IMR-90 (cell line): ENCODE results near the gene SAMD8. TPM values are rescaled to one million over a fixed set of nuclear protein-coding genes. Genes with fewer than 3 reads are reported as not detected.

ENCODE experiments used
- ATAC-seq: fragments of 200-7000 bp; cut with Tn5 transposase; 2 replicates; pipeline ENCODE4 v1.9.1; 2020; ENCODE audit warnings: low read depth, mild to moderate bottlenecking, moderate library complexity
- BruUV-seq: library from RNA; stranded (reverse); fragments of 400-500 nt; replicated peaks from 2 replicates; lab custom pipeline; 2021; lab: Mats Ljungman, UMichigan
- CTCF ChIA-PET: fragments of 300-600 bp; formaldehyde crosslinking; extraction: SDS; loops from one replicate; lab custom pipeline; 2021; ENCODE audit warnings: antibody characterized with exemption; lab: Yijun Ruan, JAX
- POLR2A ChIA-PET: fragments of 300-600 bp; sonication (Branson Sonifier 250); formaldehyde crosslinking; loops from one replicate; lab custom pipeline; 2022; ENCODE audit warnings: antibody characterized with exemption; ENCODE audit not compliant: unreplicated experiment; lab: Charles Lee
- DNase-seq: peaks from one replicate; pipeline ENCODE4 v3.0.0; 2013
- H2AFZ ChIP-seq: replicated peaks from 2 replicates; pipeline ENCODE3; 2013; ENCODE audit warnings: low read length, mild to moderate bottlenecking; ENCODE audit not compliant: poor library complexity
- H2AK5ac ChIP-seq: 2 replicates; pipeline ENCODE4 v1.6.1; 2013; ENCODE audit warnings: low read depth, low read length, inconsistent platforms
- H2AK9ac ChIP-seq: replicated peaks from 2 replicates; pipeline ENCODE3; 2013; ENCODE audit warnings: mild to moderate bottlenecking, low read depth, low read length, moderate library complexity; ENCODE audit not compliant: poor library complexity
- H2BK120ac ChIP-seq: 2 replicates; pipeline ENCODE4 v1.6.1; 2013; ENCODE audit warnings: low read depth, low read length, inconsistent platforms
- H2BK15ac ChIP-seq: 3 replicates; pipeline ENCODE4 v1.6.1; 2013; ENCODE audit warnings: low read depth, low read length, inconsistent platforms
- H2BK20ac ChIP-seq: 2 replicates; pipeline ENCODE4 v1.6.1; 2013; ENCODE audit warnings: low read depth, mild to moderate bottlenecking, inconsistent platforms, low read length, moderate library complexity
- H2BK5ac ChIP-seq: 2 replicates; pipeline ENCODE4 v1.6.1; 2013; ENCODE audit warnings: mild to moderate bottlenecking, low read depth, low read length, inconsistent platforms; ENCODE audit not compliant: poor library complexity, severe bottlenecking
- H3K14ac ChIP-seq: replicated peaks from 2 replicates; pipeline ENCODE4 v1.6.1; 2013; ENCODE audit warnings: low read depth, low read length, inconsistent platforms
- H3K18ac ChIP-seq: 2 replicates; pipeline ENCODE4 v1.6.1; 2013; ENCODE audit warnings: low read depth, low read length, control low read depth
- H3K23ac ChIP-seq: 2 replicates; pipeline ENCODE4 v1.6.1; 2013; ENCODE audit warnings: low read depth, low read length, inconsistent platforms
- H3K27ac ChIP-seq: 2 replicates; pipeline ENCODE4 v1.5.1; 2013; ENCODE audit warnings: mild to moderate bottlenecking, control low read depth, low read length; ENCODE audit not compliant: insufficient read depth
- H3K27me3 ChIP-seq: 2 replicates; pipeline ENCODE4 v1.6.1; 2013; ENCODE audit warnings: low read length; ENCODE audit not compliant: control insufficient read depth, insufficient read depth
- H3K36me3 ChIP-seq: 2 replicates; pipeline ENCODE4 v1.6.1; 2013; ENCODE audit warnings: low read length, mixed read lengths; ENCODE audit not compliant: control insufficient read depth, insufficient read depth
- H3K4ac ChIP-seq: 2 replicates; pipeline ENCODE4 v1.6.1; 2013; ENCODE audit warnings: low read depth, low read length, inconsistent platforms
- H3K4me1 ChIP-seq: 2 replicates; pipeline ENCODE4 v1.6.1; 2013; ENCODE audit warnings: low read length, mixed read lengths; ENCODE audit not compliant: control insufficient read depth, insufficient read depth
- H3K4me2 ChIP-seq: 2 replicates; pipeline ENCODE4 v1.6.1; 2013; ENCODE audit warnings: low read depth, mild to moderate bottlenecking, control low read depth, low read length, moderate library complexity
- H3K4me3 ChIP-seq: 2 replicates; pipeline ENCODE4 v1.5.1; 2013; ENCODE audit warnings: low read depth, mild to moderate bottlenecking, control low read depth, low read length, moderate library complexity; ENCODE audit not compliant: insufficient read depth
- H3K56ac ChIP-seq: 2 replicates; pipeline ENCODE4 v1.6.1; 2013; ENCODE audit warnings: low read length, inconsistent platforms; ENCODE audit not compliant: insufficient read depth; ENCODE audit errors: extremely low read depth
- H3K79me1 ChIP-seq, 2 experiments: 2 replicates each; pipeline ENCODE4 v1.6.1; 2013; ENCODE audit warnings: low read length in 2 of 2, inconsistent platforms in 1 of 2, low read depth in 1 of 2
- H3K9ac ChIP-seq: 2 replicates; pipeline ENCODE4 v1.6.1; 2013; ENCODE audit warnings: low read depth, low read length, control low read depth
- H3K9me1 ChIP-seq: 2 replicates; pipeline ENCODE4 v1.6.1; 2013; ENCODE audit warnings: low read length, inconsistent platforms; ENCODE audit not compliant: insufficient read depth
- H3K9me3 ChIP-seq: 2 replicates; pipeline ENCODE4 v1.6.1; 2013; ENCODE audit warnings: low read length; ENCODE audit not compliant: control insufficient read depth, insufficient read depth
- H4K20me1 ChIP-seq: 2 replicates; pipeline ENCODE4 v1.6.1; 2013; ENCODE audit warnings: low read length, inconsistent platforms; ENCODE audit not compliant: insufficient read depth
- H4K5ac ChIP-seq: 2 replicates; pipeline ENCODE4 v1.6.1; 2013; ENCODE audit warnings: mild to moderate bottlenecking, low read depth, low read length, control low read depth
- H4K8ac ChIP-seq, 2 experiments: 2 replicates each; pipeline ENCODE4 v1.6.1; 2013; ENCODE audit warnings: low read depth in 2 of 2, low read length in 2 of 2, control low read depth in 1 of 2, inconsistent platforms in 1 of 2
- H4K91ac ChIP-seq: 2 replicates; pipeline ENCODE4 v1.6.1; 2013; ENCODE audit warnings: low read depth, low read length, inconsistent platforms; ENCODE audit not compliant: insufficient read depth
- BHLHE40 ChIP-seq: fragments of 150-350 bp; IDR thresholded peaks from 2 replicates; pipeline ENCODE4 v1.6.1; 2016; ENCODE audit warnings: mild to moderate bottlenecking, low read depth, low read length
- CEBPB ChIP-seq: IDR thresholded peaks from 2 replicates; pipeline ENCODE4 v1.6.1; 2012; ENCODE audit warnings: low read depth, low read length, improper control_type of control experiment
- CHD1 ChIP-seq: IDR thresholded peaks from 2 replicates; pipeline ENCODE4 v1.6.1; 2012; ENCODE audit warnings: low read depth, low read length, improper control_type of control experiment
- CTCF ChIP-seq: conservative IDR thresholded peaks from 2 replicates; pipeline ENCODE4 v1.5.1; 2012; ENCODE audit warnings: mild to moderate bottlenecking, low read depth, low read length, improper control_type of control experiment
- ELK1 ChIP-seq: fragments of 150-350 bp; IDR thresholded peaks from 2 replicates; pipeline ENCODE4 v1.6.1; 2016; ENCODE audit warnings: low read depth, mild to moderate bottlenecking, low read length, moderate library complexity, borderline replicate concordance
- FOS ChIP-seq: fragments of 150-350 bp; IDR thresholded peaks from 2 replicates; pipeline ENCODE4 v1.6.1; 2016; ENCODE audit warnings: low read depth, low read length
- MAFK ChIP-seq: IDR thresholded peaks from 2 replicates; pipeline ENCODE4 v1.6.1; 2012; ENCODE audit warnings: low read depth, low read length, improper control_type of control experiment
- MAZ ChIP-seq: IDR thresholded peaks from 2 replicates; pipeline ENCODE4 v1.6.1; 2012; ENCODE audit warnings: low read depth, mild to moderate bottlenecking, low read length, improper control_type of control experiment, moderate library complexity, borderline replicate concordance
- MXI1 ChIP-seq: IDR thresholded peaks from 2 replicates; pipeline ENCODE4 v1.6.1; 2012; ENCODE audit warnings: low read depth, mild to moderate bottlenecking, low read length, moderate library complexity, borderline replicate concordance
- NFE2L2 ChIP-seq: fragments of 150-350 bp; IDR thresholded peaks from 2 replicates; pipeline ENCODE4 v1.6.1; 2016; ENCODE audit warnings: low read depth, mild to moderate bottlenecking, low read length
- POLR2A ChIP-seq: IDR thresholded peaks from 2 replicates; pipeline ENCODE4 v1.6.1; 2012; ENCODE audit warnings: mild to moderate bottlenecking, low read depth, low read length
- RAD21 ChIP-seq: IDR thresholded peaks from 2 replicates; pipeline ENCODE4 v1.6.1; 2012; ENCODE audit warnings: low read length, improper control_type of control experiment
- RCOR1 ChIP-seq: IDR thresholded peaks from 2 replicates; pipeline ENCODE4 v1.6.1; 2012; ENCODE audit warnings: mild to moderate bottlenecking, low read length, improper control_type of control experiment; ENCODE audit not compliant: insufficient replicate concordance
- RFX5 ChIP-seq: IDR thresholded peaks from 2 replicates; pipeline ENCODE4 v1.8.0; 2012; ENCODE audit warnings: low read depth, mild to moderate bottlenecking, low read length, moderate library complexity
- SMC3 ChIP-seq: fragments of 150-350 bp; IDR thresholded peaks from 2 replicates; pipeline ENCODE4 v1.6.1; 2016; ENCODE audit warnings: low read depth, mild to moderate bottlenecking, antibody characterized with exemption, low read length, moderate library complexity
- USF2 ChIP-seq: fragments of 150-350 bp; IDR thresholded peaks from 2 replicates; pipeline ENCODE4 v1.6.1; 2017; ENCODE audit warnings: mild to moderate bottlenecking, antibody characterized with exemption, low read length, low read depth
- WGBS, 2 experiments: methylation state at CpG; one replicate each; pipeline versions ENCODE4 v1.1.5 to v1.1.7; 2013; ENCODE audit warnings: missing lambda C conversion rate in 2 of 2; ENCODE audit not compliant: insufficient read length in 1 of 2; ENCODE audit errors: extremely low coverage in 2 of 2; 5-methylcytosine and 5-hydroxymethylcytosine counted together
- dilution Hi-C: fragments of 300-500 bp; cut with HindIII; formaldehyde crosslinking; loops from one replicate; pipeline ENCODE4 v1.14.3; 2018; ENCODE audit warnings: low sequenced_read_pairs; ENCODE audit not compliant: unreplicated experiment
- in situ Hi-C: fragments of 300-500 bp; cut with MboI; formaldehyde crosslinking; loops from 3 replicates; pipeline ENCODE4 v1.14.3; 2019; ENCODE audit warnings: low sequenced_read_pairs, inconsistent platforms, mixed read lengths
- intact Hi-C: fragments of 100-400 bp; cut with micrococcal nuclease; formaldehyde crosslinking; loops from 2 replicates; pipeline ENCODE4 v1.10.0; 2022
- polyA plus RNA-seq, 3 experiments: library from polyadenylated mRNA; depleted of rRNA; stranded (reverse); fragments of >200 nt; gene quantifications; 2 replicates each; pipeline ENCODE4 v1.2.3, GENCODE V29; 2012; ENCODE audit warnings: low replicate concordance in 1 of 3
- total RNA-seq: library from RNA; depleted of rRNA; stranded (reverse); fragments of >200 nt; gene quantifications from 2 replicates; pipeline ENCODE4 v1.2.3, GENCODE V29; 2012

The SAMD8 gene
- total and polyA plus RNA-seq, 2 of the 4 experiments (the other 2 are of a cell fraction), result 10.1 to 28.7 TPM

- no peak overlapping the region for H2BK5ac ChIP-seq
- no peaks in the 10 kb centered on the region for H3K27me3 ChIP-seq
- no peaks in the 10 kb centered on the region for H4K20me1 ChIP-seq
- DNase-seq (no peak), ATAC-seq (no peak)
- no peak overlapping the region for H2AK9ac ChIP-seq
- H2AFZ ChIP-seq, result no peak overlapping the region
- dilution Hi-C loops, result no loop called here
- H3K4ac ChIP-seq, result no peak overlapping the region
- no peak overlapping the region for H4K91ac ChIP-seq
- in situ Hi-C loops, result no loop called here
- no peak overlapping the region for H2BK20ac ChIP-seq
- intact Hi-C loops, result no loop called here
- H3K9me1 ChIP-seq, result peaks cover 5% of the 10 kb centered on the region; the same call in 1 of the 2 replicates
- peaks cover 21% of the 10 kb centered on the region for H3K36me3 ChIP-seq
- TF ChIP-seq CTCF (no peak), SMC3 (no peak), RAD21 (no peak), CHD1 (no peak), MAZ (no peak), ELK1 (no peak), CEBPB (no peak), RCOR1 (no peak), FOS (no peak), NFE2L2 (no peak), RFX5 (no peak), MXI1 (no peak), BHLHE40 (no peak), USF2 (no peak), POLR2A (no peak), MAFK (no peak)
- no peak overlapping the region for H3K9ac ChIP-seq
- CTCF ChIA-PET, result interaction anchor here (0.5 kb wide), 1 partner anchor 31 kb away, joined by 3 read pairs; no protein-coding TSS in a partner anchor
- no peak overlapping the region for H3K56ac ChIP-seq
- no peak overlapping the region for H3K18ac ChIP-seq
- WGBS, 2 experiments, result no CpG with 5 or more reads among the region's 6 CpGs
- H2AK5ac ChIP-seq, result no peak overlapping the region
- H3K79me1 ChIP-seq, result peaks cover 6 to 35% of the 10 kb centered on the region in 2 experiments
- no peak overlapping the region for H3K23ac ChIP-seq
- no peak overlapping the region for H4K8ac ChIP-seq
- no peak overlapping the region for H2BK120ac ChIP-seq
- POLR2A ChIA-PET, result no interaction called here
- H3K4me2 ChIP-seq, result no peak overlapping the region
- no peak overlapping the region for H2BK15ac ChIP-seq
- H4K5ac ChIP-seq, result no peak overlapping the region
- H3K4me3 ChIP-seq, result no peak overlapping the region
- H3K14ac ChIP-seq, result no peak overlapping the region
- H3K9me3 ChIP-seq, result no peaks in the 10 kb centered on the region
- no TSS peak for BruUV-seq
- H3K4me1 ChIP-seq, result peaks cover 2% of the 10 kb centered on the region; the same call in 1 of the 2 replicates
- no peak overlapping the region for H3K27ac ChIP-seq
These were observed 56.8 kb downstream of the SAMD8 start for GRCh38 chr10:75168275-75168674.
